ENCODE results near the gene SLC38A5. TPM values are rescaled to one million over a fixed set of nuclear protein-coding genes. Genes with fewer than 3 reads are reported as not detected.
A peak's percentile ranks its signal among the peaks of the same experiment; 100 is the strongest.
"Not testable (repeated sequence)": the region's sequence is repeated elsewhere in the genome, so short reads cannot be mapped to it uniquely, and the experiment has no call there.

Gene SLC38A5
- polyA plus RNA-seq (2013, experiment 1 of 2), result 36.1 TPM
- polyA plus RNA-seq (2013, experiment 2 of 2), result 24.5 TPM

DNA sequence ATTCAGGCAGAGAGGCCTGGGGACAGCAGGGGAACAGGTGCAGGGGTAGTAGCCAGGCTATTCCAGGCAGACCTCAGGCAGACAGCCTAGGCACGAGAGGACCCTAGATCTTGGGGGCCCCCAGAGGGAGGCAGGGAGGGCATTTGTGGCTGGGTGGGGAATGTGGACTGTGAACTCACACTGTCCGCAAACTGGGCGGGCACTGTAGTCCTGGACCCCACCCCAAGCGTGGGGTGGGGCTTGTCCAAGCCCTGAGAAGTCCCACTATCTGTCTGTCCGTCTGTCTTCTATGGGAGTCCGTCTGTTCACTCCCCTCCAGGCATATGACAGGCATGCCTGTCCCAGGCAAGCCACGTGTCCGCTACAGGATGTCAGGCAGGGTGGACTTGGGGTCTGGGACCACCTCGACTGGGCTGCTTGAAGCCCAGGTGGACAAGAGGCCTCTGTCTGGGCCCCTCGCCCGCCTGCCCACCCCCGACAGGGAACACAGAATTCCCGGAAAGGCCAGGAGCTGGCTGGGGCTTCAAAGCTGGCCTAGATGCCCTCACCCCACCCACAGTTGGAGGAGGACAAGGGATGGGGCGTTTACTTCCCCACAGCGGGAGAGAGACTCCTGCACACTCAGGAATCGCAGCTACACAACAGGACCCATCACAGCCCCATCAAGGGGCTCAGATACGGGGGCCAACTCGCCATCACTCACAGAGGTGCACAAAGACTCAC lies at the start of gene SLC38A5:
Gene SLC38A5, minus strand, starts transcription at position 151 of the 723 bp plus-strand sequence. CDS start 2,336 bp downstream, outside the sequence.
- Histone ChIP-seq H3K27ac (ENCODE audit: low read depth, low read length) (no peak within 1 kb of the TSS), H3K4me1 (ENCODE audit: insufficient read depth, low read length) (peaks cover 23% of the 10 kb centered on the region; the same call in 1 of the 2 replicates), H3K27me3 (ENCODE audit: insufficient read depth, low read length) (no peaks in the 10 kb centered on the region), H3K36me3 (ENCODE audit: insufficient read depth, low read length) (0 out of 2 replicates have a peak, but pooled peaks cover 6% of the 10 kb centered on the region), H3K9me3 (ENCODE audit: insufficient read depth, low read depth, low read length) (no peaks in the 10 kb centered on the region), H3K9ac (ENCODE audit: low read depth, low read length) (peak within 1 kb of the TSS; percentile 64), H3K4me3 (ENCODE audit: low read length) (peak within 1 kb of the TSS; percentile 72)
- WGBS, result 88% methylated on average over 16 of the region's 18 CpGs

DNA sequence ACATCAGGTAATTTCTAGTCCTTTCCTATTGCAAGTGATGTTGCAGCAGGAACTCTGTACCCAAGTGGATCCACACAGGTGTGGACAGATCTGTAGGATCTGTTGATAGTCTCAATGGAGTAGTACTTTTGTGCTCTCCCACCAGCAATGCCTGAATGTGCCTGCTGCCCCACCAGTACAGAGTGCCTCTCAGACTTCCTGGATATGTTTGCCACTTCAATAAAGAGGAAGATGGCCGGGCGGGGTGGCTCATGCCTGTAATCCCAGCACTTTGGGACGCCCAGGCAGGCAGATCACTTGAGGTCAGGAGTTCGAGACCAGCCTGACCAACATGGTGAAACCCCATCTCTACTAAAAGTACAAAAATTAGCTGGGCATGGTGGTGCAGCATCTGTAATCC lies 49.4 kb upstream of the SLC38A5 start:
- not testable (repeated sequence) for H3K9ac ChIP-seq (ENCODE audit: low read depth, low read length); H3K27ac ChIP-seq (ENCODE audit: low read depth, low read length); H3K27me3 ChIP-seq (ENCODE audit: insufficient read depth, low read length); H3K4me1 ChIP-seq (ENCODE audit: insufficient read depth, low read length); H3K9me3 ChIP-seq (ENCODE audit: insufficient read depth, low read depth, low read length); H3K36me3 ChIP-seq (ENCODE audit: insufficient read depth, low read length); H3K4me3 ChIP-seq (ENCODE audit: low read length)
- WGBS, result 91% methylated on average over 4 of the region's 4 CpGs

DNA sequence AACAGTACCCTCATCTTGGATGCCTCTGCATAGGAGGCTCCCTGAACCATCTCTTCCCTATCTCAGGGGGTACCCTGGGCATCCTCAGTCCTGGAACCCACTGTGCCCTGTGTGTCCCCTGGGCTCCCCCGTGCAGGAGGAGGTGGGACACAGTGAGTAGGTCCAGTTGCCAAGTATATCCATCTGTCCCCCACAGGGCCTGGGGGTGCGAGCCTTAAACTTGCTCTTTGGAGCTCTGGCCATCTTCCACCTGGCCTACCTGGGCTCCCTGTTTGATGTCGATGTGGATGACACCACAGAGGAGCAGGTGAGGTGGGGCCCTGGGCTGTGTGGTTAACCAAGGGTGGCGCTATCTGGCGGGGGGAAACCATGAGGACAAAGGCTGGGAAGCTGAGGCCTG lies 46.9 kb upstream of the SLC38A5 start:
- Histone ChIP-seq H3K9ac (ENCODE audit: low read depth, low read length) (no peak overlapping the region), H3K27ac (ENCODE audit: low read depth, low read length) (no peak overlapping the region), H3K4me1 (ENCODE audit: insufficient read depth, low read length) (no peaks in the 10 kb centered on the region), H3K4me3 (ENCODE audit: low read length) (no peak overlapping the region), H3K27me3 (ENCODE audit: insufficient read depth, low read length) (no peaks in the 10 kb centered on the region), H3K36me3 (ENCODE audit: insufficient read depth, low read length) (0 out of 2 replicates have a peak, but pooled peaks cover 1% of the 10 kb centered on the region), H3K9me3 (ENCODE audit: insufficient read depth, low read depth, low read length) (no peaks in the 10 kb centered on the region)
- 96% methylated on average over 5 of the region's 5 CpGs for WGBS

DNA sequence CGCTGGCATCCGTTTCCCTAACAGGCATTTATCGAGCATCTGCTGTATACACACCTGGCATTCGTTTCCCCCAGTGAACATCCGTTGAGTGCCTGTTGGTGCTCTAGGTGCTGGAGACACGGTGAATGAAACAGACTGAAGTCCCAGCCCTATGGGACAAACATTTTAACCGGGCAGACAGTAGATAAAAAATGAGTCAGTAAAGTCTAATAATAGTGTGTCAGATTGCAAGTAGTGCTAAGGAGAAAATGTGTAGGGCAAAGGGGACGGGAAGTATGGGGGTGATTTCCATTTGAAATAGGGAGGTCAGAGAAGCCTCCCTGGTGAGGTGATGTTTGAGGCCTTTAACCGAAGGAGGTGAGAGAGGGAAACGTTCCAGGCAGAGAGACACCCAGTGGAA lies 46.2 kb upstream of the SLC38A5 start:
- Histone ChIP-seq H3K27ac (ENCODE audit: low read depth, low read length) (no peak overlapping the region), H3K9me3 (ENCODE audit: insufficient read depth, low read depth, low read length) (no peaks in the 10 kb centered on the region), H3K36me3 (ENCODE audit: insufficient read depth, low read length) (0 out of 2 replicates have a peak, but pooled peaks cover 2% of the 10 kb centered on the region), H3K9ac (ENCODE audit: low read depth, low read length) (no peak overlapping the region), H3K4me1 (ENCODE audit: insufficient read depth, low read length) (no peaks in the 10 kb centered on the region), H3K4me3 (ENCODE audit: low read length) (no peak overlapping the region), H3K27me3 (ENCODE audit: insufficient read depth, low read length) (no peaks in the 10 kb centered on the region)
- 93% methylated on average over 10 of the region's 10 CpGs for WGBS

DNA sequence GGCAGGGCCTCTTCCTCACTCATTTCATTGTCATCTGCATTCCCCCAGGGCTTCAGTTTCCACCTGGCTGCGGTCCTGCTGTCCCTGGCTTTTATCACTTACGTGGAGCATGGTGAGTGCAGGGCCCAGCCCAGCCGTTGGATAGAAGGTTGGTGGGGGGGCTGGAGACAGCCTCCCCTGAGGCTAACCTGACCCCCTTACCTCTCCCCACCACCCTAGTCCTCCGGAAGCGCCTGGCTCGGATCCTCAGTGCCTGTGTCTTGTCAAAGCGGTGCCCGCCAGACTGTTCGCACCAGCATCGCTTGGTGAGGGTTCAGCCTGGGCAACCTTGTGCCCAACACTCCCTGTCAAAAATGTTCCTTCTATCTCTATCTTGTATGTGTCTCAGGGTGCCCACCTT lies 45.8 kb upstream of the SLC38A5 start:
- H3K9me3 ChIP-seq (ENCODE audit: insufficient read depth, low read depth, low read length), result no peaks in the 10 kb centered on the region
- no peak overlapping the region for H3K4me3 ChIP-seq (ENCODE audit: low read length)
- 0 out of 2 replicates have a peak, but pooled peaks cover 2% of the 10 kb centered on the region for H3K36me3 ChIP-seq (ENCODE audit: insufficient read depth, low read length)
- WGBS, result 94% methylated on average over 7 of the region's 10 CpGs
- H3K27ac ChIP-seq (ENCODE audit: low read depth, low read length), result no peak overlapping the region
- no peaks in the 10 kb centered on the region for H3K4me1 ChIP-seq (ENCODE audit: insufficient read depth, low read length)
- H3K9ac ChIP-seq (ENCODE audit: low read depth, low read length), result no peak overlapping the region
- no peaks in the 10 kb centered on the region for H3K27me3 ChIP-seq (ENCODE audit: insufficient read depth, low read length)

DNA sequence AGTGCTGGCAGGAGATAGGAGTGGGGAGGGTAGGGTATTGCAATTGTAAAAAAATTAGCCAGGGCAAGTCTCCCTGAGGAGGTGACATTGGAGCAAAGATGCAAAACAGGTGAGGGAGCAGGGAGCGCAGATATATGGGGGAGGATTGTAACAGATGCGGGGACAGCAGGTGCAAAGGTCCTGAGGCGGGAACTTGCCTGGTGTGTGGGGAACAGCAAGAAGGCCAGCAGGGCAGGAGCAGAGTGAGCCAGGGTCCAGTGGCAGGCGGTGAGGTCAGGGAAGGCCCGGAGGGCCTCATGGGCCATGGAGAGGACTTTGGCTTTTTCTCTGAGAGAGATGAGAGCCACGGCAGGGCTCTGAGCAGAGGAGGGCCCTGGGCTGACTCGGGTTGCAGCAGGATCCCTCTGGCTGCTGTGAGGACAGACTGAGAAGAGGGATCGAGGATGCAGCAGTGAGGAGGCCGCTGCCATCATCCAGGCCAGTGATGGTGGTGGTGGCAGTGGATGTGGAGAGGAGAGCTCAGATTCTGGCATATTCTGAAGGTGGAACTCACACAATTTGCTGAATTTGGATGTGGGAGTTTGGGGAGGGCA lies 44.9 kb upstream of the SLC38A5 start:
- Histone ChIP-seq H3K4me3 (ENCODE audit: low read length) (no peak overlapping the region), H3K9ac (ENCODE audit: low read depth, low read length) (no peak overlapping the region), H3K4me1 (ENCODE audit: insufficient read depth, low read length) (no peaks in the 10 kb centered on the region), H3K36me3 (ENCODE audit: insufficient read depth, low read length) (0 out of 2 replicates have a peak, but pooled peaks cover 2% of the 10 kb centered on the region), H3K27me3 (ENCODE audit: insufficient read depth, low read length) (no peaks in the 10 kb centered on the region), H3K27ac (ENCODE audit: low read depth, low read length) (no peak overlapping the region), H3K9me3 (ENCODE audit: insufficient read depth, low read depth, low read length) (no peaks in the 10 kb centered on the region)
- WGBS, result 92% methylated on average over 9 of the region's 9 CpGs

DNA sequence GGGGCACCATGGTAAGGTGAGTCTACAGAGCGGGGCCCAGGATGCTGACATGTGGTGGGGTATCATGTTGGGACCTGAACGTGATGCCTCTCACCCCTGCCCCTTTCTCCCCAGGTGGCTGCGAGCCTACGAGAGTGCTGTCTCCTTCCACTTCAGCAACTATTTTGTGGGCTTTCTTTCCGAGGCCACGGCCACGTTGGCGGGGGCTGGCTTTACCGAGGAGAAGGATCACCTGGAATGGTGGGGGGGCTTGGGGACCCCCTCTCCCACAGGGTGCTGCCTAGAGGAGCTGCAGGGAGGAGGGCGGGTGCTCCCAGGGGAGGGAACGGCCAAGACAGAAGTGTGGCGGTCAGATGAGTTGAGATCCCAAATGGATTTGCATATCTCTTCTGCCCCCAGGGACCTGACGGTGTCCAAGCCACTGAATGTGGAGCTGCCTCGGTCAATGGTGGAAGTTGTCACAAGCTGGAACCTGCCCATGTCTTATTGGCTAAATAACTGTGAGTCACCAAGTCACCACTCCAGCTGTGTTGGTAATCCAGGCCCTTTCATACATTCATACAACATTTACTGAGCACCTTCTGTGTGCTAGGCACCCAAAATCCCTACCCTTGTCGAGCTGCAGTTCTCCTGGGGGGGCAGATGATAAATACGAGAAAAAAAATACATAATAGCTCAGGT lies 44.2 kb upstream of the SLC38A5 start:
- Histone ChIP-seq H3K9ac (ENCODE audit: low read depth, low read length) (no peak overlapping the region), H3K4me3 (ENCODE audit: low read length) (no peak overlapping the region), H3K27me3 (ENCODE audit: insufficient read depth, low read length) (no peaks in the 10 kb centered on the region), H3K36me3 (ENCODE audit: insufficient read depth, low read length) (0 out of 2 replicates have a peak, but pooled peaks cover 2% of the 10 kb centered on the region), H3K9me3 (ENCODE audit: insufficient read depth, low read depth, low read length) (no peaks in the 10 kb centered on the region), H3K27ac (ENCODE audit: low read depth, low read length) (no peak overlapping the region), H3K4me1 (ENCODE audit: insufficient read depth, low read length) (no peaks in the 10 kb centered on the region)
- WGBS, result 91% methylated on average over 13 of the region's 16 CpGs

DNA sequence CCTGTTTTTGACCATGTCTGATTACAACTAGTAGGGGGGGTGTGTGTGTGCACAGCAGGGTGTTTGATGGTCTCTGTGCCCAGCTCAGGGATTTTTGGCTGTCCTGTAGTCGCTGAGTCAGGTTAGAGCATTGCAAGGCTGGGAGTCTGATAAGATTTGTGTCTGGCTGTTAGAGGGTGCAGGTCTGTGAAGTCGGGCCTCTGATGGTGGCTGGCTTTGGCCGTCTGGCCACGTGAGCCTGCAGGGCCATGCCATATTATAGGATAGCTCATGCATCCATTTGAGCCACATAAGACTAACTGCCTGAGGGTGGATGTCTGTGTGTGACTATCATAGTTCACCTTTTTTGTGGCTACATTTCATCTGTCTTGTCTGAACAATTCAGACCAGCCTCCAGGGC lies 43.6 kb upstream of the SLC38A5 start:
- no peak overlapping the region for H3K27ac ChIP-seq (ENCODE audit: low read depth, low read length)
- no peaks in the 10 kb centered on the region for H3K27me3 ChIP-seq (ENCODE audit: insufficient read depth, low read length)
- WGBS, result 92% methylated on average over 2 of the region's 4 CpGs
- 0 out of 2 replicates have a peak, but pooled peaks cover 2% of the 10 kb centered on the region for H3K36me3 ChIP-seq (ENCODE audit: insufficient read depth, low read length)
- no peak overlapping the region for H3K9ac ChIP-seq (ENCODE audit: low read depth, low read length)
- no peak overlapping the region for H3K4me3 ChIP-seq (ENCODE audit: low read length)
- H3K9me3 ChIP-seq (ENCODE audit: insufficient read depth, low read depth, low read length), result no peaks in the 10 kb centered on the region
- no peaks in the 10 kb centered on the region for H3K4me1 ChIP-seq (ENCODE audit: insufficient read depth, low read length)

DNA sequence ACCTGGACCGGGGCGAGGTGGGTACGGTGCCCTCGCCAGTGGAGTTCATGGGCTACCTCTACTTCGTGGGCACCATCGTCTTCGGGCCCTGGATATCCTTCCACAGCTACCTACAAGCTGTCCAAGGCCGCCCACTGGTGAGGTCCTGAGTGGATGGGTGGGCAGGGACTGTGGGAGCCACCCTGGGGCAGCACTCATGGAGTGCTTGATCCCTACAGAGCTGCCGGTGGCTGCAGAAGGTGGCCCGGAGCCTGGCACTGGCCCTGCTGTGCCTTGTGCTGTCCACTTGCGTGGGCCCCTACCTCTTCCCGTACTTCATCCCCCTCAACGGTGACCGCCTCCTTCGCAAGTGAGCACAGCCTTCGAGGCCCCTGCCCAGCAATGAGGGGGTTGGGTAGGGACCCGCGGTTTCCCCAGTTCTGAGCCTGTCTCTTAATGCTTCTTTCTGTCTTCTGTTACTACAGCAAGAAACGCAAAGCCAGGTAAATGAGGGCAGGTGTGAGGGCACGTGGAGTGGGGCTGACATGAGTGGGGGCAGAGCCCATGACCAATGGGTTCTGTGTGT lies 42.4 kb upstream of the SLC38A5 start:
- Histone ChIP-seq H3K4me3 (ENCODE audit: low read length) (no peak overlapping the region), H3K9ac (ENCODE audit: low read depth, low read length) (no peak overlapping the region), H3K9me3 (ENCODE audit: insufficient read depth, low read depth, low read length) (no peaks in the 10 kb centered on the region), H3K27me3 (ENCODE audit: insufficient read depth, low read length) (no peaks in the 10 kb centered on the region), H3K36me3 (ENCODE audit: insufficient read depth, low read length) (0 out of 2 replicates have a peak, but pooled peaks cover 2% of the 10 kb centered on the region), H3K4me1 (ENCODE audit: insufficient read depth, low read length) (no peaks in the 10 kb centered on the region), H3K27ac (ENCODE audit: low read depth, low read length) (no peak overlapping the region)
- WGBS, result 95% methylated on average over 20 of the region's 20 CpGs

DNA sequence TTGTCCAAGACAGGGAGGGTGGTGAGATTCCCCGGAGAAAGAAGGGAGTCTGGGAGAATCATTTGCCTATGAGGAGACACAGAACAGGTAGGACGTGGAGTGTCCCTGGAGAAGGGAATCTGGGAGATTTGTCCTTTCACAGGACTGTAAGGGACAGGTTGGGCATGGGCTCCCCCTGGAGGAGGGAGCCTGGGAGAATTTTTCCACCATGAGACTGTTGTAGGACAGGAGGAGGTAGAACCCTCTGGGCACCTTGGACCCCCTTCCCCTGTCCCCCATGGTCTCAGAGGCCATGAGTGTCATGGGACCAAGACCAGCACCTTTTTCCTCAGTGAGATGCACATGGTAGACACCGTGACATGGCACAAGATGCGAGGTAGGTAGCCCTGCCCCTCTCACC lies 41.5 kb upstream of the SLC38A5 start:
- 75% methylated on average over 4 of the region's 4 CpGs for WGBS
- Histone ChIP-seq H3K9ac (ENCODE audit: low read depth, low read length) (no peak overlapping the region), H3K36me3 (ENCODE audit: insufficient read depth, low read length) (0 out of 2 replicates have a peak, but pooled peaks cover 2% of the 10 kb centered on the region), H3K27ac (ENCODE audit: low read depth, low read length) (no peak overlapping the region), H3K4me3 (ENCODE audit: low read length) (no peak overlapping the region), H3K4me1 (ENCODE audit: insufficient read depth, low read length) (no peaks in the 10 kb centered on the region), H3K27me3 (ENCODE audit: insufficient read depth, low read length) (no peaks in the 10 kb centered on the region), H3K9me3 (ENCODE audit: insufficient read depth, low read depth, low read length) (no peaks in the 10 kb centered on the region)

DNA sequence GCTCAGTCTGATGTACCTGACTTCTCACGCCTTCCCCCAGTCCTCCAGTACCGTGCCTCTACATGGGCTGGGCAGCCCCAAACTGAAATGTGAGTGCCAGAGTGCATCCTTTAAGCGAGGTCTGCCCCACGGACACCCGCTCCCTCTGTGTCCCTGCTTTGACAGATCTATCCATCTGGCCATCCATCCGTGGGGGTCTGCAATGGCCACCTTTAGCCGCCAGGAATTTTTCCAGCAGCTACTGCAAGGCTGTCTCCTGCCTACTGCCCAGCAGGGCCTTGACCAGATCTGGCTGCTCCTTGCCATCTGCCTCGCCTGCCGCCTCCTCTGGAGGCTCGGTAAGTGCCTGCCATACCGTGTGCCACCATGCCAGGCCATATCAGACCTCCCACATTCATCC lies 39.6 kb upstream of the SLC38A5 start:
- no peaks in the 10 kb centered on the region for H3K9me3 ChIP-seq (ENCODE audit: insufficient read depth, low read depth, low read length)
- no peaks in the 10 kb centered on the region for H3K27me3 ChIP-seq (ENCODE audit: insufficient read depth, low read length)
- WGBS, result 69% methylated on average over 11 of the region's 11 CpGs
- no peak overlapping the region for H3K9ac ChIP-seq (ENCODE audit: low read depth, low read length)
- 0 out of 2 replicates have a peak, but pooled peaks cover 2% of the 10 kb centered on the region for H3K36me3 ChIP-seq (ENCODE audit: insufficient read depth, low read length)
- peak overlapping the region; percentile 95 for H3K4me3 ChIP-seq (ENCODE audit: low read length)
- no peaks in the 10 kb centered on the region for H3K4me1 ChIP-seq (ENCODE audit: insufficient read depth, low read length)
- no peak overlapping the region for H3K27ac ChIP-seq (ENCODE audit: low read depth, low read length)

Data from HUES64 (cell line).